Measurements from ENCODE around the gene RIGI. TPM values are rescaled to one million over a fixed set of nuclear protein-coding genes. Genes with fewer than 3 reads are reported as not detected.
A peak's percentile ranks its signal among the peaks of the same experiment; 100 is the strongest.

RIGI gene
- total and polyA plus RNA-seq, 9 of the 15 experiments (the other 6 are each of a cell fraction or from before 2014, with no cell fraction given): 0.27 to 1.1 (median 0.54) TPM

GRCh38 chr9:32572900-32573523, 47.0 kb upstream of the RIGI start, which contains the start of gene NDUFB6 (continued):
- peak; percentile 78 for TF ChIP-seq E2F8 (IDR thresholded peaks at IDR 0.05; ENCODE audit: low read depth, partially characterized antibody)
- TF ChIP-seq NONO (IDR thresholded peaks at IDR 0.05; ENCODE audit: low read depth in 2 of 2, low read length in 1 of 2): no peak
- TF ChIP-seq NFYB (IDR thresholded peaks at IDR 0.05; ENCODE audit: extremely low read depth, insufficient read length): no peak
- peak; percentile 57 for TF ChIP-seq ETV5 (CRISPR knock-in tag; IDR thresholded peaks at IDR 0.05; ENCODE audit: low read depth)
- TF ChIP-seq DNMT1 (IDR thresholded peaks at IDR 0.05): no peak
- TF ChIP-seq ZNF444 (CRISPR knock-in tag; IDR thresholded peaks at IDR 0.05): no peak
- no peak for TF ChIP-seq CBFA2T2 (conservative IDR thresholded peaks at IDR 0.05)
- no peak for TF ChIP-seq CUX1 (CRISPR knock-in tag; IDR thresholded peaks at IDR 0.05)
- TF ChIP-seq XRCC3 (IDR thresholded peaks at IDR 0.05): no peak
- TF ChIP-seq FIP1L1 (IDR thresholded peaks at IDR 0.05; ENCODE audit: low read depth, low read length, poor library complexity, severe bottlenecking): no peak
- TF ChIP-seq PHB (CRISPR knock-in tag; IDR thresholded peaks at IDR 0.05): no peak
- peak; percentile 83 for TF ChIP-seq CEBPB (tag; IDR thresholded peaks at IDR 0.05)
- TF ChIP-seq KAT7 (CRISPR knock-in tag; IDR thresholded peaks at IDR 0.05; ENCODE audit: borderline replicate concordance): no peak
- TF ChIP-seq SIX5 (IDR thresholded peaks at IDR 0.05; ENCODE audit: borderline replicate concordance in 1 of 2, insufficient read depth in 1 of 2, low read depth in 1 of 2, low read length in 2 of 2): peak in 1 of 2 experiments; percentile 24; a peak in 1 of 4 replicates
- TF ChIP-seq RBM14 (IDR thresholded peaks at IDR 0.05; ENCODE audit: borderline replicate concordance, insufficient read depth, low read depth, low read length): no peak
- TF ChIP-seq NCOR1 (IDR thresholded peaks at IDR 0.05): no peak
- no peak for TF ChIP-seq TCF7L2 (IDR thresholded peaks at IDR 0.05; ENCODE audit: low read depth, low read length)
- TF ChIP-seq ZBTB17 (CRISPR knock-in tag; IDR thresholded peaks at IDR 0.05): peak; percentile 87
